WTC11 (cell line): ENCODE measurements around the gene WDR1. TPM values are rescaled to one million over a fixed set of nuclear protein-coding genes. Genes with fewer than 3 reads are reported as not detected.

ENCODE experiments used
- ATAC-seq: fragments of 200-7000 bp; cut with Tn5 transposase; 2 replicates; pipeline ENCODE4 v1.10.0; 2021; ENCODE audit warnings: mild to moderate bottlenecking, moderate library complexity
- CTCF ChIA-PET: fragments of 300-600 bp; sonication (Branson Sonifier 250); formaldehyde crosslinking; loops from one replicate; lab custom pipeline; 2021; ENCODE audit warnings: antibody characterized with exemption; lab: Charles Lee
- POLR2A ChIA-PET: fragments of 350-600 bp; sonication (Branson Sonifier 250); formaldehyde crosslinking; loops from one replicate; lab custom pipeline; 2021; ENCODE audit warnings: antibody characterized with exemption; lab: Charles Lee
- DNase-seq: peaks from one replicate; pipeline ENCODE4 v3.0.0; 2021; ENCODE audit warnings: low spot score
- H3K27ac Mint-ChIP-seq: 2 replicates; pipeline ENCODE4 v1.8.0; 2021; ENCODE audit warnings: mixed read lengths
- H3K27me3 Mint-ChIP-seq: 2 replicates; pipeline ENCODE4 v1.8.0; 2021; ENCODE audit warnings: low read depth, mild to moderate bottlenecking, moderate library complexity, mixed read lengths
- H3K36me3 Mint-ChIP-seq: 2 replicates; pipeline ENCODE4 v1.8.0; 2021; ENCODE audit warnings: mixed read lengths
- H3K4me1 Mint-ChIP-seq: 2 replicates; pipeline ENCODE4 v1.8.0; 2022; ENCODE audit warnings: mixed read lengths
- H3K4me3 Mint-ChIP-seq: 2 replicates; pipeline ENCODE4 v1.8.0; 2021; ENCODE audit warnings: mild to moderate bottlenecking, moderate library complexity, mixed read lengths
- H3K9me3 Mint-ChIP-seq: 2 replicates; pipeline ENCODE4 v1.8.0; 2021; ENCODE audit warnings: mixed read lengths
- FOXJ3 ChIP-seq: sonication (generic); formaldehyde crosslinking; IDR thresholded peaks from 2 replicates; pipeline ENCODE4 v1.9.0; 2021; ENCODE audit warnings: missing genetic modification reagents, mild to moderate bottlenecking, borderline replicate concordance
- FOXK1 ChIP-seq: sonication (generic); formaldehyde crosslinking; IDR thresholded peaks from 2 replicates; pipeline ENCODE4 v1.8.0; 2022; ENCODE audit warnings: mild to moderate bottlenecking, moderate library complexity, missing genetic modification reagents
- IRF2 ChIP-seq: sonication (generic); formaldehyde crosslinking; IDR thresholded peaks from 2 replicates; pipeline ENCODE4 v1.8.0; 2022; ENCODE audit warnings: low read depth, missing genetic modification reagents, borderline replicate concordance
- MXD4 ChIP-seq: fragments of 250-450 bp; sonication (Bioruptor Pico); IDR thresholded peaks from 2 replicates; pipeline ENCODE4 v1.8.0; 2021; ENCODE audit warnings: mild to moderate bottlenecking, moderate library complexity, borderline replicate concordance
- MYBL2 ChIP-seq: sonication (generic); formaldehyde crosslinking; IDR thresholded peaks from 2 replicates; pipeline ENCODE4 v1.8.1; 2023; ENCODE audit warnings: mild to moderate bottlenecking, moderate library complexity, missing genetic modification reagents
- NFE2L1 ChIP-seq: sonication (generic); formaldehyde crosslinking; IDR thresholded peaks from 2 replicates; pipeline ENCODE4 v1.8.1; 2023; ENCODE audit warnings: missing genetic modification reagents
- NFYB ChIP-seq: sonication (generic); formaldehyde crosslinking; conservative IDR thresholded peaks from 2 replicates; pipeline ENCODE4 v1.8.0; 2022; ENCODE audit warnings: low read depth, missing genetic modification reagents
- NR2C2 ChIP-seq: sonication (generic); formaldehyde crosslinking; IDR thresholded peaks from 2 replicates; pipeline ENCODE4 v1.8.0; 2022; ENCODE audit warnings: mild to moderate bottlenecking, missing genetic modification reagents
- RELA ChIP-seq: sonication (generic); formaldehyde crosslinking; IDR thresholded peaks from 2 replicates; pipeline ENCODE4 v1.8.1; 2022; ENCODE audit warnings: missing genetic modification reagents, mild to moderate bottlenecking, borderline replicate concordance
- ZBTB21 ChIP-seq: sonication (generic); formaldehyde crosslinking; IDR thresholded peaks from 2 replicates; pipeline ENCODE4 v1.8.1; 2023; ENCODE audit warnings: mild to moderate bottlenecking, missing genetic modification reagents, borderline replicate concordance
- ZNF138 ChIP-seq: sonication (generic); formaldehyde crosslinking; conservative IDR thresholded peaks from 2 replicates; pipeline ENCODE4 v1.8.1; 2022; ENCODE audit warnings: mild to moderate bottlenecking, moderate library complexity, missing genetic modification reagents
- ZNF263 ChIP-seq: sonication (generic); formaldehyde crosslinking; IDR thresholded peaks from 2 replicates; pipeline ENCODE4 v1.8.1; 2022; ENCODE audit warnings: low read depth, mild to moderate bottlenecking, moderate library complexity, missing genetic modification reagents
- ZNF396 ChIP-seq: fragments of 250-450 bp; sonication (Bioruptor Pico); IDR thresholded peaks from 2 replicates; pipeline ENCODE4 v1.8.0; 2021; ENCODE audit warnings: mild to moderate bottlenecking, moderate library complexity, borderline replicate concordance
- total RNA-seq: library from RNA; stranded (reverse); gene quantifications from 3 replicates; pipeline ENCODE4 v1.2.3, GENCODE V29; 2021
- TF ChIP-seq, protein P1 (sequence below): sonication (generic); formaldehyde crosslinking; IDR thresholded peaks from 2 replicates; pipeline ENCODE4 v1.8.1; 2022; ENCODE audit warnings: low read depth, missing genetic modification reagents, borderline replicate concordance
- TF ChIP-seq, protein P2 (sequence below): fragments of 250-450 bp; sonication (Bioruptor Pico); IDR thresholded peaks from 2 replicates; pipeline ENCODE4 v1.9.0; 2021; ENCODE audit warnings: mild to moderate bottlenecking, borderline replicate concordance
- TF ChIP-seq, protein P3 (sequence below): fragments of 250-450 bp; sonication (Bioruptor Pico); IDR thresholded peaks from 2 replicates; pipeline ENCODE4 v1.9.0; 2021; ENCODE audit warnings: mild to moderate bottlenecking
- TF ChIP-seq, protein P4 (sequence below): sonication (generic); formaldehyde crosslinking; IDR thresholded peaks from 2 replicates; pipeline ENCODE4 v1.8.0; 2023; ENCODE audit warnings: missing genetic modification reagents
- TF ChIP-seq, protein P5 (sequence below): sonication (generic); formaldehyde crosslinking; conservative IDR thresholded peaks from 2 replicates; pipeline ENCODE4 v1.8.1; 2022; ENCODE audit warnings: mild to moderate bottlenecking, missing genetic modification reagents
- TF ChIP-seq, protein P6 (sequence below): sonication (generic); formaldehyde crosslinking; IDR thresholded peaks from 2 replicates; pipeline ENCODE4 v1.8.1; 2022; ENCODE audit warnings: missing genetic modification reagents, borderline replicate concordance

Gene WDR1
- total RNA-seq, 1 experiment from 2014 or later, result 288 TPM

DNA sequence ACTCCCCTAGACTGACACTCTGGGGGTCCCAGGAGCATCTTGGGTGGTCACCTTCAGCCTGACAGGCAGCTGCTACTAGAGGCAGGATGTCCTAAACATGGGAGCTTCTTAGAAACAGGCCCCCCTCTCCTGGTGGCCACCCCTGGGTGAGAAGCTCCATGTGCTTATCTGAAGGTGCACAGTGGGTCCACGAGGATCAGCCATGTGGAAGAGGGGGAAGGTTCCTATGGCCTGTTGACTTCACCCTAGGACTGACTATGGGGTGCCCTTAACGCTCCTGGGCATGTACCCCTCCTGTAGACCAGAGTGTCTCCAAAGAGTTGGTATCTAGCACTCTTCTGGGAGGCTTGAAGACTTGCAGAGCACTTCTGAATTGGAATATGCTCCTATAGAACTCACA is 22.9 kb upstream of the WDR1 start:
- Mint-ChIP-seq H3K27ac (no peak overlapping the region), H3K4me1 (peaks cover 5% of the 10 kb centered on the region), H3K9me3 (peaks cover 13% of the 10 kb centered on the region), H3K36me3 (no peaks in the 10 kb centered on the region), H3K27me3 (0 out of 2 replicates have a peak, but pooled peaks cover 3% of the 10 kb centered on the region), H3K4me3 (no peak overlapping the region)
- POLR2A ChIA-PET, result interaction anchor here (0.8 kb wide), 1 partner anchor 23 kb away, joined by 3 read pairs; the partner anchor contains the start of gene WDR1
- no peak for TF ChIP-seq FOXJ3
- TF ChIP-seq ZBTB21 (CRISPR knock-in tag), result no peak
- no peak for TF ChIP-seq ZNF396
- TF ChIP-seq FOXK1 (CRISPR knock-in tag), result no peak
- TF ChIP-seq, protein P1, sequence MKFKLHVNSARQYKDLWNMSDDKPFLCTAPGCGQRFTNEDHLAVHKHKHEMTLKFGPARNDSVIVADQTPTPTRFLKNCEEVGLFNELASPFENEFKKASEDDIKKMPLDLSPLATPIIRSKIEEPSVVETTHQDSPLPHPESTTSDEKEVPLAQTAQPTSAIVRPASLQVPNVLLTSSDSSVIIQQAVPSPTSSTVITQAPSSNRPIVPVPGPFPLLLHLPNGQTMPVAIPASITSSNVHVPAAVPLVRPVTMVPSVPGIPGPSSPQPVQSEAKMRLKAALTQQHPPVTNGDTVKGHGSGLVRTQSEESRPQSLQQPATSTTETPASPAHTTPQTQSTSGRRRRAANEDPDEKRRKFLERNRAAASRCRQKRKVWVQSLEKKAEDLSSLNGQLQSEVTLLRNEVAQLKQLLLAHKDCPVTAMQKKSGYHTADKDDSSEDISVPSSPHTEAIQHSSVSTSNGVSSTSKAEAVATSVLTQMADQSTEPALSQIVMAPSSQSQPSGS (CRISPR knock-in tag), result no peak
- TF ChIP-seq MYBL2 (CRISPR knock-in tag), result no peak
- no peak for TF ChIP-seq NR2C2 (CRISPR knock-in tag)
- TF ChIP-seq IRF2 (CRISPR knock-in tag), result no peak
- no peak for TF ChIP-seq ZNF263 (CRISPR knock-in tag)
- TF ChIP-seq, protein P2, sequence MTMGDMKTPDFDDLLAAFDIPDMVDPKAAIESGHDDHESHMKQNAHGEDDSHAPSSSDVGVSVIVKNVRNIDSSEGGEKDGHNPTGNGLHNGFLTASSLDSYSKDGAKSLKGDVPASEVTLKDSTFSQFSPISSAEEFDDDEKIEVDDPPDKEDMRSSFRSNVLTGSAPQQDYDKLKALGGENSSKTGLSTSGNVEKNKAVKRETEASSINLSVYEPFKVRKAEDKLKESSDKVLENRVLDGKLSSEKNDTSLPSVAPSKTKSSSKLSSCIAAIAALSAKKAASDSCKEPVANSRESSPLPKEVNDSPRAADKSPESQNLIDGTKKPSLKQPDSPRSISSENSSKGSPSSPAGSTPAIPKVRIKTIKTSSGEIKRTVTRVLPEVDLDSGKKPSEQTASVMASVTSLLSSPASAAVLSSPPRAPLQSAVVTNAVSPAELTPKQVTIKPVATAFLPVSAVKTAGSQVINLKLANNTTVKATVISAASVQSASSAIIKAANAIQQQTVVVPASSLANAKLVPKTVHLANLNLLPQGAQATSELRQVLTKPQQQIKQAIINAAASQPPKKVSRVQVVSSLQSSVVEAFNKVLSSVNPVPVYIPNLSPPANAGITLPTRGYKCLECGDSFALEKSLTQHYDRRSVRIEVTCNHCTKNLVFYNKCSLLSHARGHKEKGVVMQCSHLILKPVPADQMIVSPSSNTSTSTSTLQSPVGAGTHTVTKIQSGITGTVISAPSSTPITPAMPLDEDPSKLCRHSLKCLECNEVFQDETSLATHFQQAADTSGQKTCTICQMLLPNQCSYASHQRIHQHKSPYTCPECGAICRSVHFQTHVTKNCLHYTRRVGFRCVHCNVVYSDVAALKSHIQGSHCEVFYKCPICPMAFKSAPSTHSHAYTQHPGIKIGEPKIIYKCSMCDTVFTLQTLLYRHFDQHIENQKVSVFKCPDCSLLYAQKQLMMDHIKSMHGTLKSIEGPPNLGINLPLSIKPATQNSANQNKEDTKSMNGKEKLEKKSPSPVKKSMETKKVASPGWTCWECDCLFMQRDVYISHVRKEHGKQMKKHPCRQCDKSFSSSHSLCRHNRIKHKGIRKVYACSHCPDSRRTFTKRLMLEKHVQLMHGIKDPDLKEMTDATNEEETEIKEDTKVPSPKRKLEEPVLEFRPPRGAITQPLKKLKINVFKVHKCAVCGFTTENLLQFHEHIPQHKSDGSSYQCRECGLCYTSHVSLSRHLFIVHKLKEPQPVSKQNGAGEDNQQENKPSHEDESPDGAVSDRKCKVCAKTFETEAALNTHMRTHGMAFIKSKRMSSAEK (CRISPR knock-in tag), result no peak
- TF ChIP-seq, protein P3, sequence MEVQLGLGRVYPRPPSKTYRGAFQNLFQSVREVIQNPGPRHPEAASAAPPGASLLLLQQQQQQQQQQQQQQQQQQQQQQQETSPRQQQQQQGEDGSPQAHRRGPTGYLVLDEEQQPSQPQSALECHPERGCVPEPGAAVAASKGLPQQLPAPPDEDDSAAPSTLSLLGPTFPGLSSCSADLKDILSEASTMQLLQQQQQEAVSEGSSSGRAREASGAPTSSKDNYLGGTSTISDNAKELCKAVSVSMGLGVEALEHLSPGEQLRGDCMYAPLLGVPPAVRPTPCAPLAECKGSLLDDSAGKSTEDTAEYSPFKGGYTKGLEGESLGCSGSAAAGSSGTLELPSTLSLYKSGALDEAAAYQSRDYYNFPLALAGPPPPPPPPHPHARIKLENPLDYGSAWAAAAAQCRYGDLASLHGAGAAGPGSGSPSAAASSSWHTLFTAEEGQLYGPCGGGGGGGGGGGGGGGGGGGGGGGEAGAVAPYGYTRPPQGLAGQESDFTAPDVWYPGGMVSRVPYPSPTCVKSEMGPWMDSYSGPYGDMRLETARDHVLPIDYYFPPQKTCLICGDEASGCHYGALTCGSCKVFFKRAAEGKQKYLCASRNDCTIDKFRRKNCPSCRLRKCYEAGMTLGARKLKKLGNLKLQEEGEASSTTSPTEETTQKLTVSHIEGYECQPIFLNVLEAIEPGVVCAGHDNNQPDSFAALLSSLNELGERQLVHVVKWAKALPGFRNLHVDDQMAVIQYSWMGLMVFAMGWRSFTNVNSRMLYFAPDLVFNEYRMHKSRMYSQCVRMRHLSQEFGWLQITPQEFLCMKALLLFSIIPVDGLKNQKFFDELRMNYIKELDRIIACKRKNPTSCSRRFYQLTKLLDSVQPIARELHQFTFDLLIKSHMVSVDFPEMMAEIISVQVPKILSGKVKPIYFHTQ (CRISPR knock-in tag), result no peak
- TF ChIP-seq, protein P4, sequence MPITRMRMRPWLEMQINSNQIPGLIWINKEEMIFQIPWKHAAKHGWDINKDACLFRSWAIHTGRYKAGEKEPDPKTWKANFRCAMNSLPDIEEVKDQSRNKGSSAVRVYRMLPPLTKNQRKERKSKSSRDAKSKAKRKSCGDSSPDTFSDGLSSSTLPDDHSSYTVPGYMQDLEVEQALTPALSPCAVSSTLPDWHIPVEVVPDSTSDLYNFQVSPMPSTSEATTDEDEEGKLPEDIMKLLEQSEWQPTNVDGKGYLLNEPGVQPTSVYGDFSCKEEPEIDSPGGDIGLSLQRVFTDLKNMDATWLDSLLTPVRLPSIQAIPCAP, result no peak
- no peak for TF ChIP-seq NFE2L1 (CRISPR knock-in tag)
- TF ChIP-seq MXD4 (CRISPR knock-in tag), result no peak
- TF ChIP-seq ZNF138, result no peak
- TF ChIP-seq RELA (CRISPR knock-in tag), result no peak
- no peak for TF ChIP-seq NFYB (CRISPR knock-in tag)
- TF ChIP-seq, protein P5, sequence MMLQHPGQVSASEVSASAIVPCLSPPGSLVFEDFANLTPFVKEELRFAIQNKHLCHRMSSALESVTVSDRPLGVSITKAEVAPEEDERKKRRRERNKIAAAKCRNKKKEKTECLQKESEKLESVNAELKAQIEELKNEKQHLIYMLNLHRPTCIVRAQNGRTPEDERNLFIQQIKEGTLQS (CRISPR knock-in tag), result no peak
- TF ChIP-seq, protein P6, sequence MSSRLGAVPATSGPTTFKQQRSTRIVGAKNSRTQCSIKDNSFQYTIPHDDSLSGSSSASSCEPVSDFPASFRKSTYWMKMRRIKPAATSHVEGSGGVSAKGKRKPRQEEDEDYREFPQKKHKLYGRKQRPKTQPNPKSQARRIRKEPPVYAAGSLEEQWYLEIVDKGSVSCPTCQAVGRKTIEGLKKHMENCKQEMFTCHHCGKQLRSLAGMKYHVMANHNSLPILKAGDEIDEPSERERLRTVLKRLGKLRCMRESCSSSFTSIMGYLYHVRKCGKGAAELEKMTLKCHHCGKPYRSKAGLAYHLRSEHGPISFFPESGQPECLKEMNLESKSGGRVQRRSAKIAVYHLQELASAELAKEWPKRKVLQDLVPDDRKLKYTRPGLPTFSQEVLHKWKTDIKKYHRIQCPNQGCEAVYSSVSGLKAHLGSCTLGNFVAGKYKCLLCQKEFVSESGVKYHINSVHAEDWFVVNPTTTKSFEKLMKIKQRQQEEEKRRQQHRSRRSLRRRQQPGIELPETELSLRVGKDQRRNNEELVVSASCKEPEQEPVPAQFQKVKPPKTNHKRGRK (CRISPR knock-in tag), result no peak
- ATAC-seq (no peak), DNase-seq (no peak)
- CTCF ChIA-PET, result no interaction called here
